HS-27A (cell line): ENCODE measurements around the gene SLC35A2.

Experiments used
- DNase-seq: peaks from one replicate; pipeline ENCODE4 v3.0.0-alpha.2; 2012; ENCODE audit warnings: low read depth, missing footprints

SLC35A2 gene

GRCh38 chrX:48927123-48927522 lies 15.7 kb upstream of the SLC35A2 start:
- no peak for DNase-seq

GRCh38 chrX:48924270-48924669 lies 12.8 kb upstream of the SLC35A2 start:
- DNase-seq, result no peak

GRCh38 chrX:48923771-48924170 lies 12.3 kb upstream of the SLC35A2 start:
- no peak for DNase-seq

GRCh38 chrX:48920718-48921104 lies 9.3 kb upstream of the SLC35A2 start:
- no peak for DNase-seq

- DNase-seq, result no peak
Measured at GRCh38 chrX:48919947-48920717, 8.7 kb upstream of the SLC35A2 start.

GRCh38 chrX:48919360-48919841 lies 8.0 kb upstream of the SLC35A2 start:
- no peak for DNase-seq

GRCh38 chrX:48918643-48919340 lies 7.3 kb upstream of the SLC35A2 start, which contains the start of gene PIM2:
Gene PIM2, minus strand, starts transcription at chrX:48919024. Its CDS starts 190 bp downstream, at chrX:48918834.
- peak; percentile 51 for DNase-seq

- DNase-seq, result no peak
Measured at GRCh38 chrX:48918301-48918642, 6.8 kb upstream of the SLC35A2 start.

GRCh38 chrX:48917139-48918001 lies 5.9 kb upstream of the SLC35A2 start:
- DNase-seq, result peak; percentile 53

GRCh38 chrX:48914593-48915493 lies 3.4 kb upstream of the SLC35A2 start:
- DNase-seq, result no peak

GRCh38 chrX:48913605-48914366 lies 2.3 kb upstream of the SLC35A2 start:
- no peak for DNase-seq

- no peak for DNase-seq
Measured at GRCh38 chrX:48910926-48911411, 477 bp downstream of the SLC35A2 start.

- no peak for DNase-seq
Measured at GRCh38 chrX:48909703-48910294, 1.6 kb downstream of the SLC35A2 start.

- no peak for DNase-seq
Measured at GRCh38 chrX:48908600-48908999, 2.8 kb downstream of the SLC35A2 start.

GRCh38 chrX:48905090-48905790 lies 6.2 kb downstream of the SLC35A2 start:
- no peak for DNase-seq

GRCh38 chrX:48904626-48905025 lies 6.8 kb downstream of the SLC35A2 start:
- no peak for DNase-seq

GRCh38 chrX:48904180-48904579 lies 7.3 kb downstream of the SLC35A2 start:
- no peak for DNase-seq

- no peak for DNase-seq
Measured at GRCh38 chrX:48903290-48903689, 8.2 kb downstream of the SLC35A2 start.

- DNase-seq, result no peak
Measured at GRCh38 chrX:48902776-48903175, 8.7 kb downstream of the SLC35A2 start.
